HAP-1 (cell line): Measurements from ENCODE around the gene C3orf80.
"Not testable (repeated sequence)": the region's sequence is repeated elsewhere in the genome, so short reads cannot be mapped to it uniquely, and the experiment has no call there.

Source experiments
- DNase-seq, 2 experiments: peaks; one replicate each; pipeline ENCODE4 v3.0.0-alpha.2; 2016 to 2020; ENCODE audit warnings: low spot score in 2 of 2
- H3K27me3 ChIP-seq: fragments of 250-450 bp; sonication (Bioruptor Pico); 2 replicates; pipeline ENCODE4 v1.5.1; 2020; ENCODE audit warnings: low read depth, mild to moderate bottlenecking, moderate library complexity
- H3K36me3 ChIP-seq: fragments of 250-450 bp; sonication (Bioruptor Pico); replicated peaks from 2 replicates; pipeline ENCODE4 v1.5.1; 2020; ENCODE audit warnings: mild to moderate bottlenecking
- H3K4me1 ChIP-seq: fragments of 250-450 bp; sonication (Bioruptor Pico); 2 replicates; pipeline ENCODE4 v1.5.1; 2020; ENCODE audit warnings: mild to moderate bottlenecking
- H3K4me3 ChIP-seq: fragments of 250-450 bp; sonication (Bioruptor Pico); 2 replicates; pipeline ENCODE4 v1.5.1; 2020; ENCODE audit warnings: mild to moderate bottlenecking, moderate library complexity
- H3K9me3 ChIP-seq: fragments of 250-450 bp; sonication (Bioruptor Pico); 2 replicates; pipeline ENCODE4 v1.5.1; 2020; ENCODE audit warnings: mild to moderate bottlenecking, moderate library complexity
- in situ Hi-C: fragments of 300-500 bp; cut with MboI; formaldehyde crosslinking; loops from 3 replicates; pipeline ENCODE4 v1.14.3; 2020; ENCODE audit warnings: low sequenced_read_pairs, inconsistent platforms, mixed read lengths

The C3orf80 gene

GRCh38 chr3:160195106-160195505 is 30.1 kb upstream of the C3orf80 start:
- Histone ChIP-seq H3K4me3 (no peak overlapping the region), H3K4me1 (no peaks in the 10 kb centered on the region), H3K9me3 (no peaks in the 10 kb centered on the region), H3K36me3 (no peaks in the 10 kb centered on the region), H3K27me3 (no peaks in the 10 kb centered on the region)
- in situ Hi-C loops = no loop called here
- no peak for DNase-seq

GRCh38 chr3:160196511-160197104 is 28.6 kb upstream of the C3orf80 start:
- H3K27me3 ChIP-seq = no peaks in the 10 kb centered on the region
- no peaks in the 10 kb centered on the region for H3K36me3 ChIP-seq
- H3K4me1 ChIP-seq = no peaks in the 10 kb centered on the region
- H3K9me3 ChIP-seq = no peaks in the 10 kb centered on the region
- no peak overlapping the region for H3K4me3 ChIP-seq
- no peak for DNase-seq
- in situ Hi-C loops = no loop called here

- no peaks in the 10 kb centered on the region for H3K9me3 ChIP-seq
- no peak overlapping the region for H3K4me3 ChIP-seq
- in situ Hi-C loops = no loop called here
- no peaks in the 10 kb centered on the region for H3K27me3 ChIP-seq
- DNase-seq = no peak
- H3K4me1 ChIP-seq = no peaks in the 10 kb centered on the region
- H3K36me3 ChIP-seq = no peaks in the 10 kb centered on the region
Measured at GRCh38 chr3:160199108-160199507, 26.1 kb upstream of the C3orf80 start.

- H3K9me3 ChIP-seq = no peaks in the 10 kb centered on the region
- H3K4me3 ChIP-seq = no peak overlapping the region
- no peaks in the 10 kb centered on the region for H3K4me1 ChIP-seq
- in situ Hi-C loops = no loop called here
- no peak for DNase-seq
- H3K36me3 ChIP-seq = no peaks in the 10 kb centered on the region
- no peaks in the 10 kb centered on the region for H3K27me3 ChIP-seq
Measured at GRCh38 chr3:160200353-160200752, 24.9 kb upstream of the C3orf80 start.

- H3K36me3 ChIP-seq, H3K4me1 ChIP-seq, H3K9me3 ChIP-seq, H3K4me3 ChIP-seq, DNase-seq, in situ Hi-C loops, H3K27me3 ChIP-seq: not testable (repeated sequence)
Measured at GRCh38 chr3:160204396-160205011, 20.7 kb upstream of the C3orf80 start.

GRCh38 chr3:160205606-160206005 is 19.6 kb upstream of the C3orf80 start:
- in situ Hi-C loops = no loop called here
- no peak overlapping the region for H3K4me3 ChIP-seq
- DNase-seq = no peak

GRCh38 chr3:160210341-160210740 is 14.9 kb upstream of the C3orf80 start:
- DNase-seq = no peak
- H3K36me3 ChIP-seq = no peaks in the 10 kb centered on the region
- peaks cover 3% of the 10 kb centered on the region; the same call in 1 of the 2 replicates for H3K27me3 ChIP-seq
- H3K4me1 ChIP-seq = no peaks in the 10 kb centered on the region
- no peak overlapping the region for H3K4me3 ChIP-seq
- in situ Hi-C loops = no loop called here
- H3K9me3 ChIP-seq = no peaks in the 10 kb centered on the region

More at GRCh38 chr3:160205606-160206005, 19.6 kb upstream of the C3orf80 start:
- no peaks in the 10 kb centered on the region for H3K4me1 ChIP-seq
- no peaks in the 10 kb centered on the region for H3K9me3 ChIP-seq
- H3K27me3 ChIP-seq = peaks cover 3% of the 10 kb centered on the region; the same call in 1 of the 2 replicates
- no peaks in the 10 kb centered on the region for H3K36me3 ChIP-seq

- H3K27me3 ChIP-seq = peaks cover 3% of the 10 kb centered on the region; the same call in 1 of the 2 replicates
- DNase-seq = no peak
- H3K4me3 ChIP-seq = no peak overlapping the region
- H3K4me1 ChIP-seq = no peaks in the 10 kb centered on the region
- no peaks in the 10 kb centered on the region for H3K36me3 ChIP-seq
- H3K9me3 ChIP-seq = no peaks in the 10 kb centered on the region
- in situ Hi-C loops = no loop called here
Measured at GRCh38 chr3:160210799-160211221, 14.4 kb upstream of the C3orf80 start.

- H3K36me3 ChIP-seq = no peaks in the 10 kb centered on the region
- no peak for DNase-seq
- in situ Hi-C loops = no loop called here
Measured at GRCh38 chr3:160213191-160213590, 12.0 kb upstream of the C3orf80 start.

GRCh38 chr3:160217675-160218074 is 7.5 kb upstream of the C3orf80 start:
- Histone ChIP-seq H3K27me3 (no peaks in the 10 kb centered on the region; the same call in 1 of the 2 replicates), H3K4me1 (peaks cover 8% of the 10 kb centered on the region; the same call in 1 of the 2 replicates), H3K4me3 (no peak overlapping the region), H3K36me3 (no peaks in the 10 kb centered on the region), H3K9me3 (no peaks in the 10 kb centered on the region)
- no peak for DNase-seq
- in situ Hi-C loops = no loop called here

More at GRCh38 chr3:160213191-160213590, 12.0 kb upstream of the C3orf80 start:
- Histone ChIP-seq H3K4me3 (no peak overlapping the region), H3K9me3 (no peaks in the 10 kb centered on the region), H3K4me1 (no peaks in the 10 kb centered on the region), H3K27me3 (peaks cover 3% of the 10 kb centered on the region)

GRCh38 chr3:160218136-160218535 is 7.1 kb upstream of the C3orf80 start:
- peaks cover 8% of the 10 kb centered on the region; the same call in 1 of the 2 replicates for H3K4me1 ChIP-seq
- no peaks in the 10 kb centered on the region for H3K9me3 ChIP-seq
- no peak for DNase-seq
- no peaks in the 10 kb centered on the region for H3K36me3 ChIP-seq
- no peak overlapping the region for H3K4me3 ChIP-seq
- in situ Hi-C loops = no loop called here
- H3K27me3 ChIP-seq = no peaks in the 10 kb centered on the region; the same call in 1 of the 2 replicates

- no peaks in the 10 kb centered on the region for H3K36me3 ChIP-seq
- H3K4me3 ChIP-seq = no peak overlapping the region
- peaks cover 8% of the 10 kb centered on the region; the same call in 1 of the 2 replicates for H3K4me1 ChIP-seq
- no peaks in the 10 kb centered on the region for H3K9me3 ChIP-seq
- DNase-seq = no peak
- H3K27me3 ChIP-seq = no peaks in the 10 kb centered on the region; the same call in 1 of the 2 replicates
- in situ Hi-C loops = no loop called here
Measured at GRCh38 chr3:160220038-160220437, 5.2 kb upstream of the C3orf80 start.

- Histone ChIP-seq H3K9me3 (no peaks in the 10 kb centered on the region), H3K4me1 (peaks cover 8% of the 10 kb centered on the region; the same call in 1 of the 2 replicates), H3K27me3 (no peaks in the 10 kb centered on the region; the same call in 1 of the 2 replicates), H3K36me3 (no peaks in the 10 kb centered on the region), H3K4me3 (no peak overlapping the region)
- DNase-seq = no peak
- in situ Hi-C loops = no loop called here
Measured at GRCh38 chr3:160221019-160221418, 4.2 kb upstream of the C3orf80 start.

GRCh38 chr3:160224256-160224655 is 966 bp upstream of the C3orf80 start:
- H3K9me3 ChIP-seq = no peaks in the 10 kb centered on the region
- in situ Hi-C loops = no loop called here
- H3K36me3 ChIP-seq = no peaks in the 10 kb centered on the region
- peaks cover 9% of the 10 kb centered on the region for H3K27me3 ChIP-seq
- no peak for DNase-seq
- no peak overlapping the region for H3K4me3 ChIP-seq
- peaks cover 19% of the 10 kb centered on the region for H3K4me1 ChIP-seq
